ENCODE data around the gene MYO1G.

The MYO1G gene

GRCh38 chr7:44979481-44980392 lies 922 bp upstream of the MYO1G start:
- DNase-seq, result no peak

GRCh38 chr7:44977959-44978335 lies 868 bp downstream of the MYO1G start:
- DNase-seq, result no peak

GRCh38 chr7:44977304-44977958 lies 1.4 kb downstream of the MYO1G start:
- DNase-seq, result no peak

- no peak for DNase-seq
These were observed 2.0 kb downstream of the MYO1G start for GRCh38 chr7:44976746-44977196.

- no peak for DNase-seq
These were observed 2.6 kb downstream of the MYO1G start for GRCh38 chr7:44976040-44976745.

GRCh38 chr7:44975331-44976039 lies 3.3 kb downstream of the MYO1G start:
- DNase-seq, result no peak

GRCh38 chr7:44974549-44974948 lies 4.3 kb downstream of the MYO1G start:
- no peak for DNase-seq

- no peak for DNase-seq
These were observed 5.0 kb downstream of the MYO1G start for GRCh38 chr7:44973610-44974401.

GRCh38 chr7:44972562-44972961 lies 6.3 kb downstream of the MYO1G start:
- DNase-seq, result no peak

- no peak for DNase-seq
These were observed 6.8 kb downstream of the MYO1G start for GRCh38 chr7:44971902-44972441.

- DNase-seq, result no peak
These were observed 7.5 kb downstream of the MYO1G start for GRCh38 chr7:44971188-44971901.

GRCh38 chr7:44970523-44971051 lies 8.2 kb downstream of the MYO1G start:
- DNase-seq, result no peak

- DNase-seq, result no peak
These were observed 8.9 kb downstream of the MYO1G start for GRCh38 chr7:44969701-44970522.

- DNase-seq, result no peak
These were observed 9.6 kb downstream of the MYO1G start for GRCh38 chr7:44969049-44969700.

- DNase-seq, result peak; percentile 69
These were observed 11.0 kb downstream of the MYO1G start for GRCh38 chr7:44967571-44968446.

- no peak for DNase-seq
These were observed 11.9 kb downstream of the MYO1G start for GRCh38 chr7:44966731-44967538.
